PC-9 (cell line): ENCODE data around the gene ABCA12. TPM values are rescaled to one million over a fixed set of nuclear protein-coding genes. Genes with fewer than 3 reads are reported as not detected.

ENCODE experiments used
- BruUV-seq: library from RNA; stranded (reverse); fragments of 400-500 nt; replicated peaks from 2 replicates; lab custom pipeline; 2021; lab: Mats Ljungman, UMichigan
- CTCF ChIA-PET: fragments of 300-600 bp; sonication (Branson Sonifier 250); formaldehyde crosslinking; loops from one replicate; lab custom pipeline; 2022; ENCODE audit warnings: antibody characterized with exemption; lab: Charles Lee
- POLR2A ChIA-PET: fragments of 300-600 bp; sonication (Branson Sonifier 250); formaldehyde crosslinking; loops from one replicate; lab custom pipeline; 2022; ENCODE audit warnings: antibody characterized with exemption; ENCODE audit not compliant: unreplicated experiment; lab: Charles Lee
- DNase-seq, 2 experiments: peaks; one replicate each; pipeline versions ENCODE4 v3.0.0 to v3.0.0-alpha.2; 2015 to 2022; ENCODE audit warnings: mixed read lengths in 1 of 2
- H2AFZ ChIP-seq: fragments of 200-600 bp; sonication (generic); 2 replicates; pipeline ENCODE4 v1.8.1; 2017; ENCODE audit warnings: antibody characterized with exemption
- H3F3A ChIP-seq: fragments of 200-600 bp; sonication (generic); 2 replicates; pipeline ENCODE4 v1.8.1; 2017; ENCODE audit warnings: antibody characterized with exemption, mild to moderate bottlenecking, low read depth; ENCODE audit not compliant: insufficient read depth
- H3K27ac ChIP-seq: fragments of 200-600 bp; sonication (generic); 2 replicates; pipeline ENCODE4 v1.6.1; 2016; ENCODE audit warnings: mixed run types
- H3K27me3 ChIP-seq: fragments of 200-600 bp; sonication (generic); 2 replicates; pipeline ENCODE4 v1.6.1; 2016; ENCODE audit warnings: low read depth, mixed run types; ENCODE audit not compliant: insufficient read depth
- H3K36me3 ChIP-seq: fragments of 200-600 bp; sonication (generic); 2 replicates; pipeline ENCODE4 v1.6.1; 2016; ENCODE audit warnings: low read depth, mixed run types
- H3K4me1 ChIP-seq: fragments of 200-600 bp; sonication (generic); replicated peaks from 2 replicates; pipeline ENCODE4 v1.6.1; 2016; ENCODE audit warnings: mixed run types; ENCODE audit not compliant: insufficient read depth
- H3K4me2 ChIP-seq: fragments of 200-600 bp; sonication (generic); 2 replicates; pipeline ENCODE4 v1.6.1; 2017; ENCODE audit warnings: mixed run types
- H3K4me3 ChIP-seq: fragments of 200-600 bp; sonication (generic); 2 replicates; pipeline ENCODE4 v1.6.1; 2016; ENCODE audit warnings: mixed run types
- H3K79me2 ChIP-seq: fragments of 200-600 bp; sonication (generic); 2 replicates; pipeline ENCODE4 v1.6.1; 2017; ENCODE audit warnings: low read depth, mixed run types
- H3K9me2 ChIP-seq: fragments of 200-600 bp; sonication (generic); 2 replicates; pipeline ENCODE4 v1.8.1; 2017; ENCODE audit warnings: mild to moderate bottlenecking; ENCODE audit not compliant: insufficient read depth
- H3K9me3 ChIP-seq: fragments of 200-600 bp; sonication (generic); 2 replicates; pipeline ENCODE4 v1.8.1; 2016; ENCODE audit warnings: low read depth; ENCODE audit not compliant: insufficient read depth
- H4K20me1 ChIP-seq: fragments of 200-600 bp; sonication (generic); 2 replicates; pipeline ENCODE4 v1.8.1; 2017; ENCODE audit not compliant: insufficient read depth
- EZH2 ChIP-seq: fragments of 200-600 bp; sonication (generic); IDR thresholded peaks from 2 replicates; pipeline ENCODE4 v1.8.0; 2017; ENCODE audit warnings: antibody characterized with exemption, low read depth
- intact Hi-C: fragments of 100-400 bp; cut with micrococcal nuclease; formaldehyde crosslinking; loops from one replicate; pipeline ENCODE4 v1.10.0; 2022; ENCODE audit not compliant: unreplicated experiment
- total RNA-seq: library from RNA; stranded (reverse); gene quantifications from 2 replicates; pipeline ENCODE4 v1.2.3, GENCODE V29; 2021
- TF ChIP-seq, protein P1 (sequence below): fragments of 200-600 bp; sonication (generic); conservative IDR thresholded peaks from 2 replicates; pipeline ENCODE4 v1.6.1; 2017; ENCODE audit warnings: mixed run types, antibody characterized with exemption, mild to moderate bottlenecking, moderate library complexity

Gene ABCA12
- total RNA-seq, 1 experiment from 2014 or later, result 2.0 TPM

- TF ChIP-seq, protein P1, sequence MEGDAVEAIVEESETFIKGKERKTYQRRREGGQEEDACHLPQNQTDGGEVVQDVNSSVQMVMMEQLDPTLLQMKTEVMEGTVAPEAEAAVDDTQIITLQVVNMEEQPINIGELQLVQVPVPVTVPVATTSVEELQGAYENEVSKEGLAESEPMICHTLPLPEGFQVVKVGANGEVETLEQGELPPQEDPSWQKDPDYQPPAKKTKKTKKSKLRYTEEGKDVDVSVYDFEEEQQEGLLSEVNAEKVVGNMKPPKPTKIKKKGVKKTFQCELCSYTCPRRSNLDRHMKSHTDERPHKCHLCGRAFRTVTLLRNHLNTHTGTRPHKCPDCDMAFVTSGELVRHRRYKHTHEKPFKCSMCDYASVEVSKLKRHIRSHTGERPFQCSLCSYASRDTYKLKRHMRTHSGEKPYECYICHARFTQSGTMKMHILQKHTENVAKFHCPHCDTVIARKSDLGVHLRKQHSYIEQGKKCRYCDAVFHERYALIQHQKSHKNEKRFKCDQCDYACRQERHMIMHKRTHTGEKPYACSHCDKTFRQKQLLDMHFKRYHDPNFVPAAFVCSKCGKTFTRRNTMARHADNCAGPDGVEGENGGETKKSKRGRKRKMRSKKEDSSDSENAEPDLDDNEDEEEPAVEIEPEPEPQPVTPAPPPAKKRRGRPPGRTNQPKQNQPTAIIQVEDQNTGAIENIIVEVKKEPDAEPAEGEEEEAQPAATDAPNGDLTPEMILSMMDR, result no peak
- no peak for TF ChIP-seq EZH2
- Histone ChIP-seq H2AFZ (no peak overlapping the region), H3K36me3 (no peaks in the 10 kb centered on the region), H3K27me3 (no peaks in the 10 kb centered on the region), H3K4me2 (no peak overlapping the region), H3K27ac (no peak overlapping the region), H4K20me1 (no peaks in the 10 kb centered on the region), H3K4me3 (no peak overlapping the region), H3K4me1 (no peaks in the 10 kb centered on the region), H3K9me3 (no peaks in the 10 kb centered on the region), H3K79me2 (no peaks in the 10 kb centered on the region), H3K9me2 (no peaks in the 10 kb centered on the region), H3F3A (no peaks in the 10 kb centered on the region)
- no peak for DNase-seq
- ChIA-PET POLR2A (no interaction called here), CTCF (no interaction called here)
- intact Hi-C loops, result no loop called here
- no TSS peak for BruUV-seq
These were observed 110.6 kb downstream of the ABCA12 start for GRCh38 chr2:215027779-215028178.

DNA sequence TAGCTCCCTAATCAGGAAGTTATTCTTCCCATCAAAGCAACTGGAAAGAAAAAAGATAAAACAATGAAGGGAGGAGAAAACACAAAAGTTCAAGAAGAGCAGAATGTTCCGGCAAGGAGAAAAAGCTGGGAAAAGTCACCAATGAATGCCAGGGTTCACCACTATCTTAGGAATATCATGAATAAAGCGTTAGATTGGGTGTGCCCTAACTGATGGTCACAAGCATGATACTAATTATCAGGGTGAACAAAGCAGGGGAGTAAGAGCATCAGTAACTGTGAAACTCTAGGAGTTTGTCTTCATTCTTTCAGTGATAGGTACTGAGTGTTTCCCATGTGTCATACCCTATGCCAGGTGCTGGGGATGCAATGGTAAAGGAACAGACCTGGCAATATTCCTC, 115.5 kb downstream of the ABCA12 start:
- H3F3A ChIP-seq, result no peaks in the 10 kb centered on the region
- no peaks in the 10 kb centered on the region for H3K9me3 ChIP-seq
- H3K4me2 ChIP-seq, result no peak overlapping the region
- ChIA-PET CTCF (no interaction called here), POLR2A (interaction anchor here (0.6 kb wide), 1 partner anchor 148 kb away, joined by 3 read pairs; no protein-coding TSS in a partner anchor)
- TF ChIP-seq, protein P1, result no peak
- no peak overlapping the region for H3K27ac ChIP-seq
- intact Hi-C loops, result no loop called here
- no peaks in the 10 kb centered on the region for H3K79me2 ChIP-seq
- no peaks in the 10 kb centered on the region for H3K4me1 ChIP-seq
- no peaks in the 10 kb centered on the region for H3K9me2 ChIP-seq
- H3K36me3 ChIP-seq, result no peaks in the 10 kb centered on the region
- H4K20me1 ChIP-seq, result no peaks in the 10 kb centered on the region
- no peak for DNase-seq
- no TSS peak for BruUV-seq
- H3K27me3 ChIP-seq, result no peaks in the 10 kb centered on the region
- no peak overlapping the region for H3K4me3 ChIP-seq
- no peak overlapping the region for H2AFZ ChIP-seq

DNA sequence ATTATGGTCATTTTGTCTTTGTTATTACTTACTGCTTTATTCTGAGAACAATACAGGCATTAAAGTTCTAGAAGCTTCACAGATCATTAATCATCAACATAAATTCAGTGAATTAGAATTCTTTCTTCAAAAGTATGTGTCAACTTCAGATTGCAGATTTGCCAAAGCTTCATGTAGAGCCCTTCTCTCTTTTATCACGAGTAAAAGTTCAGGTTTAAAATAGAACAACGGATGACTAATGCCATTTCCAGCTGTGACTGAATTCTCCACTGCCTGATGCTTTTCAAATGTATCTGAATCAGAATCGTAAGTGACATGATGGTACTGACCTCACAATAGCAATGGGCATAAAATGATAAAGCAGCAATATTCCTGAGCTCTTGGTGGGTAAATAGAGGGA, 116.0 kb downstream of the ABCA12 start:
- POLR2A ChIA-PET, result interaction anchor here (0.6 kb wide), 1 partner anchor 149 kb away, joined by 3 read pairs; no protein-coding TSS in a partner anchor
- no peaks in the 10 kb centered on the region for H3K79me2 ChIP-seq
- BruUV-seq, result no TSS peak
- H3K4me2 ChIP-seq, result no peak overlapping the region
- no peaks in the 10 kb centered on the region for H3K36me3 ChIP-seq
- TF ChIP-seq, protein P1, result no peak
- no peak for TF ChIP-seq EZH2
- H3K9me2 ChIP-seq, result no peaks in the 10 kb centered on the region
- no peaks in the 10 kb centered on the region for H3F3A ChIP-seq
- no peaks in the 10 kb centered on the region for H3K27me3 ChIP-seq
- no peak overlapping the region for H2AFZ ChIP-seq
- no peaks in the 10 kb centered on the region for H3K4me1 ChIP-seq
- no peaks in the 10 kb centered on the region for H4K20me1 ChIP-seq
- H3K4me3 ChIP-seq, result no peak overlapping the region
- CTCF ChIA-PET, result no interaction called here
- H3K27ac ChIP-seq, result no peak overlapping the region
- no peaks in the 10 kb centered on the region for H3K9me3 ChIP-seq
- intact Hi-C loops, result no loop called here
- DNase-seq, result no peak
